HEK293 (cell line): ENCODE measurements around the gene DMPK.

Source experiments
- CTCF ChIA-PET: fragments of 350-600 bp; formaldehyde crosslinking; extraction: SDS; loops from one replicate; lab custom pipeline; 2021; ENCODE audit warnings: antibody characterized with exemption; lab: Yijun Ruan, JAX
- POLR2A ChIA-PET: fragments of 300-600 bp; formaldehyde crosslinking; extraction: SDS; loops from one replicate; lab custom pipeline; 2020; ENCODE audit warnings: antibody characterized with exemption, inconsistent platforms; lab: Yijun Ruan, JAX
- H3K27ac ChIP-seq: fragments of 200-500 bp; sonication (Bioruptor generic); 2 replicates; pipeline ENCODE4 v1.5.1; 2014; ENCODE audit warnings: low read depth, low read length, control low read depth, inconsistent platforms; ENCODE audit errors: extremely low read depth
- H3K36me3 ChIP-seq, 2 experiments: fragments of 200-500 bp in 1 of 2; sonication (Bioruptor generic) in 1 of 2; 1 replicate in 1 of 2; 2 replicates in 1 of 2; pipeline ENCODE4 v1.5.1; 2014 to 2017; ENCODE audit warnings: inconsistent platforms in 2 of 2, low read length in 2 of 2; ENCODE audit not compliant: control insufficient read depth in 2 of 2, insufficient read depth in 1 of 2
- H3K4me1 ChIP-seq: fragments of 200-500 bp; sonication (Bioruptor generic); 2 replicates; pipeline ENCODE4 v1.5.1; 2014; ENCODE audit warnings: mild to moderate bottlenecking, low read length, inconsistent platforms; ENCODE audit not compliant: control insufficient read depth, insufficient read depth
- H3K4me3 ChIP-seq: 2 replicates; pipeline ENCODE4 v1.5.1; 2011; ENCODE audit warnings: low read depth, mild to moderate bottlenecking, control low read depth, low read length, moderate library complexity
- H3K9me3 ChIP-seq: fragments of 200-500 bp; sonication (Bioruptor generic); 2 replicates; pipeline ENCODE4 v1.5.1; 2014; ENCODE audit warnings: low read depth, low read length, inconsistent platforms; ENCODE audit not compliant: control insufficient read depth, insufficient read depth
- BCL11B ChIP-seq: fragments of 450-650 bp; formaldehyde crosslinking; IDR thresholded peaks from 2 replicates; pipeline ENCODE4 v1.5.1; 2016; ENCODE audit warnings: low read depth, missing biosample characterization, missing genetic modification characterization
- OSR2 ChIP-seq: fragments of 450-650 bp; formaldehyde crosslinking; IDR thresholded peaks from 2 replicates; pipeline ENCODE4 v1.5.1; 2016; ENCODE audit warnings: missing biosample characterization, missing genetic modification characterization
- PATZ1 ChIP-seq: fragments of 450-650 bp; formaldehyde crosslinking; IDR thresholded peaks from 2 replicates; pipeline ENCODE4 v1.5.1; 2016; ENCODE audit warnings: missing biosample characterization, missing genetic modification characterization
- ZBTB8A ChIP-seq: fragments of 450-650 bp; formaldehyde crosslinking; IDR thresholded peaks from 2 replicates; pipeline ENCODE4 v1.5.1; 2016; ENCODE audit warnings: missing biosample characterization, missing genetic modification characterization
- ZNF114 ChIP-seq: fragments of 450-650 bp; formaldehyde crosslinking; IDR thresholded peaks from 2 replicates; pipeline ENCODE4 v1.5.0; 2017; ENCODE audit warnings: missing biosample characterization, missing genetic modification characterization
- ZNF155 ChIP-seq: fragments of 450-650 bp; formaldehyde crosslinking; IDR thresholded peaks from 2 replicates; pipeline ENCODE4 v1.5.1; 2016; ENCODE audit warnings: missing biosample characterization, missing genetic modification characterization
- ZNF24 ChIP-seq: fragments of 450-650 bp; formaldehyde crosslinking; IDR thresholded peaks from 2 replicates; pipeline ENCODE4 v1.5.1; 2016; ENCODE audit warnings: missing biosample characterization, missing genetic modification characterization
- ZNF354C ChIP-seq: fragments of 450-650 bp; formaldehyde crosslinking; IDR thresholded peaks from 2 replicates; pipeline ENCODE4 v1.5.1; 2016; ENCODE audit warnings: missing biosample characterization, missing genetic modification characterization, low read depth, borderline replicate concordance
- ZNF366 ChIP-seq: fragments of 450-650 bp; formaldehyde crosslinking; conservative IDR thresholded peaks from 2 replicates; pipeline ENCODE4 v1.5.1; 2016; ENCODE audit warnings: missing biosample characterization, missing genetic modification characterization
- ZNF513 ChIP-seq: fragments of 450-650 bp; IDR thresholded peaks from 2 replicates; pipeline ENCODE4 v1.5.1; 2018; ENCODE audit warnings: missing biosample characterization, missing genetic modification characterization
- ZNF514 ChIP-seq: fragments of 450-650 bp; formaldehyde crosslinking; IDR thresholded peaks from 2 replicates; pipeline ENCODE4 v1.5.1; 2016; ENCODE audit warnings: missing biosample characterization, missing genetic modification characterization
- ZNF529 ChIP-seq: fragments of 450-650 bp; formaldehyde crosslinking; IDR thresholded peaks from 2 replicates; pipeline ENCODE4 v1.5.1; 2017; ENCODE audit warnings: missing genetic modification characterization, missing biosample characterization; ENCODE audit not compliant: insufficient replicate concordance
- ZNF624 ChIP-seq: fragments of 450-650 bp; formaldehyde crosslinking; IDR thresholded peaks from 2 replicates; pipeline ENCODE4 v1.5.1; 2017; ENCODE audit warnings: missing biosample characterization, missing genetic modification characterization
- ZNF629 ChIP-seq: fragments of 450-650 bp; formaldehyde crosslinking; IDR thresholded peaks from 2 replicates; pipeline ENCODE4 v1.5.1; 2017; ENCODE audit warnings: missing biosample characterization, missing genetic modification characterization
- ZSCAN30 ChIP-seq: fragments of 450-650 bp; IDR thresholded peaks from 2 replicates; pipeline ENCODE4 v1.5.1; 2018; ENCODE audit warnings: missing biosample characterization, mild to moderate bottlenecking, missing genetic modification characterization, moderate library complexity
- TF ChIP-seq, protein P1 (sequence below): fragments of 450-650 bp; formaldehyde crosslinking; IDR thresholded peaks from 2 replicates; pipeline ENCODE4 v1.5.1; 2017; ENCODE audit warnings: missing biosample characterization, missing genetic modification characterization
- TF ChIP-seq, protein P2 (sequence below): fragments of 450-650 bp; formaldehyde crosslinking; IDR thresholded peaks from 2 replicates; pipeline ENCODE4 v1.5.1; 2016; ENCODE audit warnings: missing biosample characterization, missing genetic modification characterization
- TF ChIP-seq, protein P3 (sequence below): fragments of 450-650 bp; formaldehyde crosslinking; IDR thresholded peaks from 2 replicates; pipeline ENCODE4 v1.5.1; 2016; ENCODE audit warnings: missing biosample characterization, missing genetic modification characterization, borderline replicate concordance
- TF ChIP-seq, protein P4 (sequence below): fragments of 450-650 bp; formaldehyde crosslinking; IDR thresholded peaks from 2 replicates; pipeline ENCODE4; 2016; ENCODE audit warnings: missing biosample characterization, missing genetic modification characterization

The DMPK gene

GRCh38 chr19:45771311-45771933 lies 10.9 kb downstream of the DMPK start:
- H3K27ac ChIP-seq = peak overlapping the region; percentile 70
- ChIA-PET CTCF (interaction anchor here (0.6 to 2.7 kb wide), 11 partner anchors 11 to 621 kb away, joined by 3 to 22 read pairs (median 7); partner anchors contain the start of genes DMPK and DMWD), POLR2A (interaction anchor here (0.6 to 7.2 kb wide), 11 partner anchors 12 to 102 kb away, joined by 3 to 133 read pairs (median 37); partner anchors contain the start of genes DMPK, DMWD, FBXO46 and FOXA3)
- no peak overlapping the region for H3K4me3 ChIP-seq
- H3K36me3 ChIP-seq = peaks cover 16 to 29% of the 10 kb centered on the region in 2 experiments
- no peaks in the 10 kb centered on the region for H3K9me3 ChIP-seq
- H3K4me1 ChIP-seq = peaks cover 14% of the 10 kb centered on the region
- no peak for TF ChIP-seq ZNF366 (tag by site-specific recombination)
- TF ChIP-seq, protein P1, sequence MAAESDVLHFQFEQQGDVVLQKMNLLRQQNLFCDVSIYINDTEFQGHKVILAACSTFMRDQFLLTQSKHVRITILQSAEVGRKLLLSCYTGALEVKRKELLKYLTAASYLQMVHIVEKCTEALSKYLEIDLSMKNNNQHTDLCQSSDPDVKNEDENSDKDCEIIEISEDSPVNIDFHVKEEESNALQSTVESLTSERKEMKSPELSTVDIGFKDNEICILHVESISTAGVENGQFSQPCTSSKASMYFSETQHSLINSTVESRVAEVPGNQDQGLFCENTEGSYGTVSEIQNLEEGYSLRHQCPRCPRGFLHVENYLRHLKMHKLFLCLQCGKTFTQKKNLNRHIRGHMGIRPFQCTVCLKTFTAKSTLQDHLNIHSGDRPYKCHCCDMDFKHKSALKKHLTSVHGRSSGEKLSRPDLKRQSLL (tag by site-specific recombination) = peak; percentile 45; the same call in 1 of the 2 replicates

DNA sequence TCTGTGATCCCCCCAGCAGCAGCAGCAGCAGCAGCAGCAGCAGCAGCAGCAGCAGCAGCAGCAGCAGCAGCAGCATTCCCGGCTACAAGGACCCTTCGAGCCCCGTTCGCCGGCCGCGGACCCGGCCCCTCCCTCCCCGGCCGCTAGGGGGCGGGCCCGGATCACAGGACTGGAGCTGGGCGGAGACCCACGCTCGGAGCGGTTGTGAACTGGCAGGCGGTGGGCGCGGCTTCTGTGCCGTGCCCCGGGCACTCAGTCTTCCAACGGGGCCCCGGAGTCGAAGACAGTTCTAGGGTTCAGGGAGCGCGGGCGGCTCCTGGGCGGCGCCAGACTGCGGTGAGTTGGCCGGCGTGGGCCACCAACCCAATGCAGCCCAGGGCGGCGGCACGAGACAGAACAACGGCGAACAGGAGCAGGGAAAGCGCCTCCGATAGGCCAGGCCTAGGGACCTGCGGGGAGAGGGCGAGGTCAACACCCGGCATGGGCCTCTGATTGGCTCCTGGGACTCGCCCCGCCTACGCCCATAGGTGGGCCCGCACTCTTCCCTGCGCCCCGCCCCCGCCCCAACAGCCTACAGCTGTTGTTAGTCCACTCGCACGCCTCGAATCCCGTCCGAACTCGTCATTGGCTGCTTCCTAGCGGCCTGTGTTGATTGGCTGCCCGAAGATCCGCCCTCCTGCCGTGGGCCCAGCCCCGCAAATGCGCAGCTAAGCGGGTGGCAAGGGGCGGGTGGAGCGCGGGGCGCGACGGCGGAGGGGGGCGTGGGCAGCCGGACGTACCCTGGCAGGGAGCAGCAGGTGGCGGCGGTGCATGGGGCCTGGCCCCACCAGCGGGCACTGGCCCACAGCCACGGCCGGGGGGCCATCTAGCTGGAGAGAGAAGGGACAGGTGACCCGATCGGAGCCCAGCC lies 11.8 kb downstream of the DMPK start:
- Histone ChIP-seq H3K9me3 (no peaks in the 10 kb centered on the region), H3K36me3 (peaks cover 13 to 28% of the 10 kb centered on the region in 2 experiments)
- TF ChIP-seq ZNF624 (tag by site-specific recombination) (no peak), ZNF24 (no peak; the same call in 1 of the 2 replicates), ZNF514 (tag by site-specific recombination) (no peak), ZNF529 (tag by site-specific recombination) (no peak), PATZ1 (peak; percentile 79), ZNF629 (no peak), ZSCAN30 (tag by site-specific recombination) (peak; percentile 53; the same call in 1 of the 2 replicates), ZBTB8A (peak; percentile 85), OSR2 (tag by site-specific recombination) (peak; percentile 32; the same call in 1 of the 2 replicates), BCL11B (peak; percentile 14; the same call in 1 of the 2 replicates), ZNF114 (tag by site-specific recombination) (no peak), ZNF155 (no peak), ZNF354C (tag by site-specific recombination) (no peak), ZNF513 (tag by site-specific recombination) (no peak)
- TF ChIP-seq, protein P2, sequence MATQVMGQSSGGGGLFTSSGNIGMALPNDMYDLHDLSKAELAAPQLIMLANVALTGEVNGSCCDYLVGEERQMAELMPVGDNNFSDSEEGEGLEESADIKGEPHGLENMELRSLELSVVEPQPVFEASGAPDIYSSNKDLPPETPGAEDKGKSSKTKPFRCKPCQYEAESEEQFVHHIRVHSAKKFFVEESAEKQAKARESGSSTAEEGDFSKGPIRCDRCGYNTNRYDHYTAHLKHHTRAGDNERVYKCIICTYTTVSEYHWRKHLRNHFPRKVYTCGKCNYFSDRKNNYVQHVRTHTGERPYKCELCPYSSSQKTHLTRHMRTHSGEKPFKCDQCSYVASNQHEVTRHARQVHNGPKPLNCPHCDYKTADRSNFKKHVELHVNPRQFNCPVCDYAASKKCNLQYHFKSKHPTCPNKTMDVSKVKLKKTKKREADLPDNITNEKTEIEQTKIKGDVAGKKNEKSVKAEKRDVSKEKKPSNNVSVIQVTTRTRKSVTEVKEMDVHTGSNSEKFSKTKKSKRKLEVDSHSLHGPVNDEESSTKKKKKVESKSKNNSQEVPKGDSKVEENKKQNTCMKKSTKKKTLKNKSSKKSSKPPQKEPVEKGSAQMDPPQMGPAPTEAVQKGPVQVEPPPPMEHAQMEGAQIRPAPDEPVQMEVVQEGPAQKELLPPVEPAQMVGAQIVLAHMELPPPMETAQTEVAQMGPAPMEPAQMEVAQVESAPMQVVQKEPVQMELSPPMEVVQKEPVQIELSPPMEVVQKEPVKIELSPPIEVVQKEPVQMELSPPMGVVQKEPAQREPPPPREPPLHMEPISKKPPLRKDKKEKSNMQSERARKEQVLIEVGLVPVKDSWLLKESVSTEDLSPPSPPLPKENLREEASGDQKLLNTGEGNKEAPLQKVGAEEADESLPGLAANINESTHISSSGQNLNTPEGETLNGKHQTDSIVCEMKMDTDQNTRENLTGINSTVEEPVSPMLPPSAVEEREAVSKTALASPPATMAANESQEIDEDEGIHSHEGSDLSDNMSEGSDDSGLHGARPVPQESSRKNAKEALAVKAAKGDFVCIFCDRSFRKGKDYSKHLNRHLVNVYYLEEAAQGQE (tag by site-specific recombination) = 0 out of 2 replicates have a peak, but pooled peaks have one; percentile 27
- TF ChIP-seq, protein P3, sequence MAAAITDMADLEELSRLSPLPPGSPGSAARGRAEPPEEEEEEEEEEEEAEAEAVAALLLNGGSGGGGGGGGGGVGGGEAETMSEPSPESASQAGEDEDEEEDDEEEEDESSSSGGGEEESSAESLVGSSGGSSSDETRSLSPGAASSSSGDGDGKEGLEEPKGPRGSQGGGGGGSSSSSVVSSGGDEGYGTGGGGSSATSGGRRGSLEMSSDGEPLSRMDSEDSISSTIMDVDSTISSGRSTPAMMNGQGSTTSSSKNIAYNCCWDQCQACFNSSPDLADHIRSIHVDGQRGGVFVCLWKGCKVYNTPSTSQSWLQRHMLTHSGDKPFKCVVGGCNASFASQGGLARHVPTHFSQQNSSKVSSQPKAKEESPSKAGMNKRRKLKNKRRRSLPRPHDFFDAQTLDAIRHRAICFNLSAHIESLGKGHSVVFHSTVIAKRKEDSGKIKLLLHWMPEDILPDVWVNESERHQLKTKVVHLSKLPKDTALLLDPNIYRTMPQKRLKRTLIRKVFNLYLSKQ = no peak
- TF ChIP-seq, protein P4, sequence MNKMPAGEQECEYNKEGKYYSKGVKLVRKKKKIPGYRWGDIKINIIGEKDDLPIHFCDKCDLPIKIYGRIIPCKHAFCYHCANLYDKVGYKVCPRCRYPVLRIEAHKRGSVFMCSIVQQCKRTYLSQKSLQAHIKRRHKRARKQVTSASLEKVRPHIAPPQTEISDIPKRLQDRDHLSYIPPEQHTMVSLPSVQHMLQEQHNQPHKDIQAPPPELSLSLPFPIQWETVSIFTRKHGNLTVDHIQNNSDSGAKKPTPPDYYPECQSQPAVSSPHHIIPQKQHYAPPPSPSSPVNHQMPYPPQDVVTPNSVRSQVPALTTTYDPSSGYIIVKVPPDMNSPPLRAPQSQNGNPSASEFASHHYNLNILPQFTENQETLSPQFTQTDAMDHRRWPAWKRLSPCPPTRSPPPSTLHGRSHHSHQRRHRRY = no peak

More for the DNA sequence above, 11.8 kb downstream of the DMPK start:
- Histone ChIP-seq H3K27ac (peak overlapping the region; percentile 70), H3K4me3 (peak overlapping the region; percentile 36), H3K4me1 (peaks cover 15% of the 10 kb centered on the region)
- ChIA-PET POLR2A (interaction anchor here (0.6 to 7.2 kb wide), 29 partner anchors 8 to 1606 kb away, joined by 3 to 133 read pairs (median 5); partner anchors contain the start of genes DMPK, DMWD, FBXO46 and FOXA3), CTCF (interaction anchor here (0.6 to 2.7 kb wide), 26 partner anchors 11 to 711 kb away, joined by 3 to 61 read pairs (median 4); partner anchors contain the start of genes DMPK, DMWD and QPCTL)
